ENCODE measurements around the gene DDX42.
"Not testable (repeated sequence)": the region's sequence is repeated elsewhere in the genome, so short reads cannot be mapped to it uniquely, and the experiment has no call there.

The DDX42 gene

DNA sequence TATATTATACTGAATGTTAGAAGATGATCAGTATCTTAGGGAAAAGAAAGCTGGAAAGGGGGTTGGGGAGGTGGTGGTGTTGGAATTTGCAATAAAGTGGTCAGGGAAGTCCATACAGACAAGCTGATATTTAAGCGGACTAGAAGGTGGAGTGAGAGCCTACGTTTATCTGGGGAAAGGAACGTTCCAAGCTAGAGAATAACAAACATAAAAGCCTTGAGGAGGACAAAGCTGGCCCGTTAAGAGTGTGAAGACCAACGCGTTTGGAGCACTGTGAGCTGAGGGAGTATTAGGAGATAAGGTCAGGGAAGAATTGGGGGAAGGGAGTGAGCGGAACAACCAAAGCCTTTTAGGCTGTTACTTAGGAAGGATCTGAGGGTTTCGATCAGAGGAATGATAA, 1.4 kb downstream of the DDX42 start:
- no peak for DNase-seq (ENCODE audit: low read depth)

DNA sequence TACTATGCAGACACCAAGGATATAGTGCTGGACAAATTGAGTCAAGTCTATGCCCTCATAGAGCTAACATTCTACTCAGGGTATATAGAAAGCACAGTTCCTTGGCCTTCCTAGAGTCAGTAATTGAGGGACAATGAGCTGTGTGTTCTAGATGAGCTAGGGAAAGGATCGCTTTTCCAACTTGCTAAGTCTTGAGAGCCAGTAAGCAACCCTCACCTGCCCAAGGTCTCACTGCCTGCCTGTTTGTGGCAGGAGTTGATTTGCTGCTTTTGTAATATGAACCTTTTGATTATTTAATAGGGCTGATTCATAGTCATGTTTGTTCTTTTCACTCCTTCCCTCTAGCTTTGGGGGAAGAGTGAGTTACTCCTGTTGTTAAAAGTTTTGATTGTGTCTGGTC, 6.5 kb downstream of the DDX42 start:
- DNase-seq (ENCODE audit: low read depth) = no peak

DNA sequence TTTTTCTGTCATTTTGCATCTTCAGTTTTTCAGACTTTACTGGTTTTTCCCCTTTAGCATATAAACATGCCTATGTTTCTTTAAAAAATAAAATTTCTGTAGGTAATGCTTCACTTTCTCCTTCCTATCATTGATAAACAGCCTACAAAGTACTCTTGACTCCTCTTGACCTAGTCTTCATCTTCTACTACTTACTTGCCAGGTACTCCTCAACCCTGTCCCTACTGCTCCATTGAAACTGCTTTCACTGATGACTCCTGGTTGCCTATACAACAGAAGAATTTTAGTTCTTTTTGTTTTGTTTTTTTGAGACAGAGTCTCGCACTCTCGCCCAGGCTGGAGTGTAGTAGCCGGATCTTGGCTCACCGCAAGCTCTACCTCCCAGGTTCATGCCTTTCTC, 7.0 kb downstream of the DDX42 start:
- no peak for DNase-seq (ENCODE audit: low read depth)

DNA sequence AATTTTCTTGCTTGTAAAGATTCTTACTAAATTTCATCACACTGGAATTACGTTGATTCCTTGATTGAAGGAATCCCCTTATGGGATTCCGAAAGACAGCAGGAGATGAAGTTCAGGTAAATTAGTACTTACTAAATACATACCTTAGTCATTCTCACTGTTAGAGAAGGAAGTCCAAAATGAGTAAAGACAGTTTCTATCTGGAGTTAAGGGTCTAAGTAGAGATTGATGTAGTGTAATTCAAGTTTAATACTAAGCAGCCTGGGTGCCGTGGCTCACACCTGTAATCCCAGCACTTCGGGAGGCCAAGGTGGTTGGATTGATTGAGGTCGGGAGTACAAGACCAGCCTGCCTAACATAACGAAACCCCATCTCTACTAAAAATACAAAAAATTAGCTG, 9.6 kb downstream of the DDX42 start:
- DNase-seq (ENCODE audit: low read depth) = no peak

DNA sequence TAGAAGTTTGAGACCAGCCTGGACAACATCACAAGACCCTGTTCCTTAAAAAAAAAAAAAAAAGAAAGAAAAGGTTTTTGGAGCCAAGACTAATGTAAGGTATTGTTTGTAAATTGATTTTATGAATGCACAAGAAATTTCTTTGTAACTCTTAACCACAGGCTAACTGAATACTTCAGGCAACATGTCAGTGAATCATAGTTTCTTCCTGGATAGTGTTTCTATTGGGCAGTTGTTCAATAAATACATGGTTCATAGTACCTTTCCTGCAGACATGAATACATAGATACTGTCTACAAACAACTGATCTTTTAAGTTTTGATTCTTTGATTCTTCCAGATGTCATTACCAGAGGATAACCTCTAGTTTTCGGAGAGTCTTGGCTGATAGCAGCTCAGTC, 11.6 kb downstream of the DDX42 start:
- DNase-seq (ENCODE audit: low read depth) = no peak

DNA sequence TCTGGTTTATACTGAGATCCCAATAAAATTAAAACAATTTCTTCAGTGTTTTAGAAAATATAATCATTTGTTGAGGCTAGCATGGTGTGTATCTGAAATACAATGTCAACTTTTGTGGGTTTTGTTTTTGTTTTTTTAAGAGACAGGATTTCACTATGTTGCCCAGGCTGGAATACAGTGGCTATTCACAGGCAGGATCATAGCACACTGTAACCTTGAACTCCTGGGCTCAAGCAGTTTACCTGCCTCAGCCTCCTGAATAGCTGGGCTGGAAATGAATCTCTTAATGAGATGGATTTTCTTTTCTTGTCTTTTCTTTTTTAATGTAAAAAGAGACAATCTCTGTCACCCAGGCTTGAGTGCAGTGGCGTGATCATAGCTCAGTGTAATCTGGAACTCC, 12.1 kb downstream of the DDX42 start:
- DNase-seq (ENCODE audit: low read depth) = no peak

DNA sequence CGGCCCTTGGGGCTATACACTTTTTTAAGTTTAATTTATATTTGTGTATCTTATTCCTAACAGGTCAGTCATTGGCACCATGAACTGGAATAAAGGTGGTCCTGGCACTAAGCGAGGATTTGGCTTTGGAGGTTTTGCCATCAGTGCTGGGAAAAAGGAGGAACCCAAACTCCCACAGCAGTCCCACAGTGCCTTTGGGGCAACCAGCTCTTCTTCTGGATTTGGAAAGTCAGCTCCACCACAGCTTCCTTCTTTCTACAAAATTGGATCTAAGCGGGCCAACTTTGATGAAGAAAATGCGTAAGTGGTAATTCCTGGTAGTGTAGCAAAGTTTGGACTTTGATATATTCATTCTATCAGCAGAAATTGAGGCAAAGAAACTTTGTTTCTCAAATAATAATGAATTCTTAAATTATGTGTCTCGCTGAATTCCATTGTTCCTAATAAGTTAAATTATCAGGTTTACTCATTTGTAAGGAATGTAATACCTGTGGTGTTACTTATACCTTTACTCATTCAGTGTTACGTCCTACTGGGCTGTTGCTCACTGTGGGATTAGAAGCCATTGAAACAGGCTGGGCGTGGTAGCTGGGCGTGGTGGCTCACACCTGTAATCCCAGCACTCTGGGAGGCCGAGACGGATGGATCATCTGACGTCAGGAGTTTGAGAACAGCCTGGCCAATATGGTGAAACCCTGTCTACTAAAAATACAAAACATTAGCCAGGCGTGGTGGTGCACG, 13.2 kb downstream of the DDX42 start:
- no peak for DNase-seq (ENCODE audit: low read depth)

DNA sequence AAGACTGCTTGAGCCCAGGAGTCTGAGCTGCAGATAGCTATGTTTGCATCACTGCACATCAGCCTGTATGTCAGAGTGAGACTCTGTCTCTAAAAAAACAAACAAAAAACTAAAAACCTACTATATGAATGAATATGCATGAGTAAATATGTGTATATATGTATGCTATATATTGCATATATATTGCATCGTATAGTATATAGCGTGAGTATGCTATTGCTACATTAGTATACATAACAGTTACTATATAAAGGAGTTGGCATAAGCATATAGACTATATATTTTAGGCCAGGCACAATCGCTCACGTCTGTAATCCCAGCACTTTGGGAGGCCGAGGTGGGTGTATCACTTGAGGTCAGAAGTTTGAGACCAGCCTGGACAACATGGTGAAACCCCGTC, 16.1 kb downstream of the DDX42 start:
- DNase-seq (ENCODE audit: low read depth) = no peak

DNA sequence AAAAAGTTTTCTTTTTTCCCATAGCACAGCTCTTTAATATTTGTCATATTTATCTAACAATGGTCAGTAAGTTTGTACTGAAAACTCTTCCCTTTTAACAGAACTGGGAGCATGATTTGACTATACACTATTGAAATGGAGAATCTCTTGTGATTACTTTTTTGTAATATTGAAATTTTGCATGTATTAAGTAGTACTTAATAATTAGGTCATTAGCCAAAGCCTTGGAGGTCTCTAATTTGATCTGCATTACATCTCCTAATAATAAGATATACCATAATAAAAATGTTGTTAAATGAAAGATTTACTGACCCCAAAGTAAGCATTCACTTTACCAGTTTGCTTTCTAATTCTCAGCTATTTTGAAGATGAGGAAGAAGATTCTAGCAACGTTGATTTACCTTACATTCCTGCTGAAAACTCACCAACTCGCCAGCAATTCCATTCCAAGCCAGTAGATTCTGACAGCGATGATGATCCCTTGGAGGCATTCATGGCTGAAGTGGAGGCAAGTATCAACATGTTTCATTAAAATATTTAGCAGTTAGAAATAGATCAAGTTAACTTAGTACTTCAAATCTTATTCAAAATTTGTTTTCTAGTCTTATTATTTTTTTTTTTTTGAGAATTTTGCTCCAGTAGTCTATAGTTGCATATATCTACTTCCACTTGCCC, 18.2 kb downstream of the DDX42 start:
- DNase-seq (ENCODE audit: low read depth) = no peak

DNA sequence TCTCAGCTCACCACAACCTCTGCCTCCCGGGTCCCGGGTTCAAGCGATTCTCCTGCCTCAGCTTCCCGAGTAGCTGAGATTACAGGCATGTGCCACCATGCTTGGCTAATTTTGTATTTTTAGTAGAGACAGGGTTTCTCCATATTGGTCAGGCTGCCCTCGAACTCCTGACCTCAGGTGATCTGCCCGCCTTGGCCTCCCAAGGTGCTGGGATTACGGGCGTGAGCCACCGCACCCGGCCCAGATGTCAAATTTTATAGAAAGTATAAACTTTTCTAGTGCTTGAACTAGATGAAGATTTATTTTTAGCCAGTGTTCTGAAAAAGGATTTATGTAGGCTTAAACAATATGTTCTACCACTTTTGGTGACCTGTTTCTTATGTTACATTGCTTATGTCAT, 22.4 kb downstream of the DDX42 start:
- not testable (repeated sequence) for DNase-seq (ENCODE audit: low read depth)

DNA sequence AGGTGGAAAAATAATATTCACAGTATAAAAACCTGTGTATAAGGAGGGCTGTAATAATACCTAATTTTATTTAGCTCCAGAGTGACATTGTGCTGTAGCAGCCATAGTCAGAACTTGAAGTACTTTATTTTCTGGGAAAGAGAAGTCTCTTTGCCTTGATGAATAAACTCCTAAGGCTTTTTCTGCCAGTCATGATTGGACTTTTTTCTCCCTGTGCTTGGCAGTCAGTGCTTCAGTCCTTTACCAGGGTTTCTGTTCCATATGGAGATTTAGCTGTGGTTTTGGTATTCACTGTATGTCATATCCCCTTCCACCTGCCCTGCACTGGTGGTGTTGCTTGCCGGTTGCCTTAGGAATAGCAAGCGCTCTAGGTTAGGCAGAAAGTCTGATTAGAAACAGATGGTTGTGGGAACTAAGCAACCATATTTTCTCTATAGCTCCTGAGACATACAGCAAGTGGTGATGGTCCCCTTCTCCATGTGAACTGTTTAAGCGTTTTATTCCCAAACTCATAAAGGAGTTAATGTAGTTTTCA, 24.7 kb downstream of the DDX42 start:
- DNase-seq (ENCODE audit: low read depth) = no peak

DNA sequence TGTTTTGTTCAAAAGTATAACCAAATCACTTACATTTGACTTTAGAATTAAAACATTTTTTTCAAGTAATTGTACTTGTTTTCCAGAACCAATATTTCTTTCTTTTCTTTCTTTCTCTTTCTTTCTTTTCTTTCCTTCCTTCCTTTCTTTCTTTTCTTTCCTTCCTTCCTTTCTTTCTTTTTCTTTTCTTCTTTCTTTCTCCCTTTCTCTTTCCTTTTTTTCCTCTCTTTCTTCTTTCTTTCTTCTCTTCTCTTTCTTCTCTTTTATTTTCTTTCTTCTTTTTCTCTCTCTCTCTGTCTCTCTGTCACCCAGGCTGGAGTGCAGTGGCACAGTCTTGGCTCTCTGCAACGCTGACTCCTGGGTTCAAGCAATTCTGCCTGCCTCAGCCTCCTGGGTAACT, 26.8 kb downstream of the DDX42 start:
- no peak for DNase-seq (ENCODE audit: low read depth)

DNA sequence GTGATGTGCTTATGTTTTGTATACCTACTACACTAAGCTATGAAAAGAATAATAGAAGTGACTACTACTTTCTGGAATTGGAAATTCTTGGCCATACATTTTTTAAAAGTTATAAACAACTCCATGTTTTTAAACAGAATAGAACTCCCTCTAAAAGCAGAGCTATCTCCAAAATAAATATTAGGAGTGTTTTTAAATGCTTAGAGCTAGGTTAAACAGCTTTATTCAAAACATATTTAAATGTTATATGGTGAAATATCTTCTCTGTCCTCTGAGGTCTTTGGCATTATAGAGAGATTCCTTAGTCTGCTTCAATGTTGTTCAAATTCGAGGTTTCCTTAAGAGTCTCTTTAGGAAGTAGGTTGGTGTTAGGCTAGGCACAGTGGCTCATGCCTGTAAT, 30.4 kb downstream of the DDX42 start:
- DNase-seq (ENCODE audit: low read depth) = no peak

DNA sequence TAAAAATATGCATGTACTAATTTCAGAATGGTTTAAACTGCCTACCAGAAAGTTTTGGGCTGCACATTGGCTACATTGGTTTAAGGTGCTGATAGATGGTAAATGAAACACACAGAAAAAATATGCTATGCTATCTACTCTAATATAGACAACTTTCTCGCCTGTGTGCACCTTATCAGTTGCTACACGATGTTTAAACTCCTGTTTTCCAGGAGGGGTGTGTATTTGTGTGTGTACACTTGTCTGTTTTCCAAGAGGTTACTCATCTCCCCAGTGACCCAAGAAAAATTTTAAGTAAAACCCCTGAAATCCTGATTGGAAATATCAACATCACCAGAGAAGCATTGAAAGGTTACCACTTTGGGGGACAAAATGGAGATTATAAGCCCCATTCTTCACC, 31.6 kb downstream of the DDX42 start:
- no peak for DNase-seq (ENCODE audit: low read depth)

DNA sequence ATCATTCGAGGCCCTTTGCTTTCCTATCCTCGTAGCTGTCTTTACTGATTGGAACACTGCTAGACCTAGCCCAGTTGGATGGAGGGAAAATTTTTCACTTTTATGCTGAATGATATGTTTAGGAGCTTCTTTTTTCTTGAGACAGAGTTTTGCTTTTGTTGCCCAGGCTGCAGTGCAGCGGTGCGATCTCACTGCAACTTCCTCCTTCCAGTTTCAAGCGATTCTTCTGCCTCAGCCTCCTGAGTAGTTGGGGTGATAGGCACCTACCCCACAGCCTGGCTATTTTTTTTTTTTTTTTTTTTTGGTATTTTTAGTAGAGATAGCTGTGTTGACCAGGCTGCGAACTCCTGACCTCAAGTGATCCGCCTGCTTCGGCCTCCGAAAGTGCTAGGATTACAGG, 36.0 kb downstream of the DDX42 start:
- DNase-seq (ENCODE audit: low read depth) = no peak

DNA sequence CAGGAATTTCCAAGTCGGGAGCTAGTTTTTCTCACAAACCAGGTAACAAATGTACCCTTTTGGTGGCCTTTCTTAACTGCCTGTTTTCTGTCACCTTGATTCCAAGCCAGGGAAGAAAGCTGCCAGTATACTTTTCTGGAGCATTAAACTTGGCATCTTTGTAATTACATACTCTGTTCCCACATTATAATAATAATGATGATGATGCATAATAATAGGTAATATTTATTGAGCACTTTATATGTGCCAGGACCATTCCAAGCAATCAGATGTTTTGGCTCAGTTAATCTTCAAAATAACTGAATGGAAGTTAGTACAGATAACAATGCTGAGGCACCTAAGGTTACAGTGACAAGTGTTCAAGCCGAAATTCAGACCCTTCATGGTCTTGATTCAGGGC, 42.2 kb downstream of the DDX42 start:
- DNase-seq (ENCODE audit: low read depth) = no peak

DNA sequence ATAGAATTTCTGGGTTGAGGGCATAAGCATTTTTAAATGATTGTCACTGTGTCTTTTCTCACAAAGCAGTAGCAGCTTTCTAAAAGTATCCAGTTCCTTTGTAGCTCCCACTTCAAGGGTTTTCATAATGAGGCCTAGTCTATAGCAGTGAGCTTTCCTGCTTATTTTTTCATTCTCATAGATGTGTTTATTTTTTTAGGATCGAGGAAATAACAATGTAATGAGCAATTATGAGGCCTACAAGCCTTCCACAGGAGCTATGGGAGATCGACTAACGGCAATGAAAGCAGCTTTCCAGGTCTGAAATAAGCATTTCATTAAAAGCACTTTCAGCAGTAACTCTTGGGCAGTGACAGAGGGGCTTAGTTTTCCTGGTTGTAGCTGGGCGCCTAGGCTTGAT, 42.7 kb downstream of the DDX42 start:
- DNase-seq (ENCODE audit: low read depth) = no peak

DNA sequence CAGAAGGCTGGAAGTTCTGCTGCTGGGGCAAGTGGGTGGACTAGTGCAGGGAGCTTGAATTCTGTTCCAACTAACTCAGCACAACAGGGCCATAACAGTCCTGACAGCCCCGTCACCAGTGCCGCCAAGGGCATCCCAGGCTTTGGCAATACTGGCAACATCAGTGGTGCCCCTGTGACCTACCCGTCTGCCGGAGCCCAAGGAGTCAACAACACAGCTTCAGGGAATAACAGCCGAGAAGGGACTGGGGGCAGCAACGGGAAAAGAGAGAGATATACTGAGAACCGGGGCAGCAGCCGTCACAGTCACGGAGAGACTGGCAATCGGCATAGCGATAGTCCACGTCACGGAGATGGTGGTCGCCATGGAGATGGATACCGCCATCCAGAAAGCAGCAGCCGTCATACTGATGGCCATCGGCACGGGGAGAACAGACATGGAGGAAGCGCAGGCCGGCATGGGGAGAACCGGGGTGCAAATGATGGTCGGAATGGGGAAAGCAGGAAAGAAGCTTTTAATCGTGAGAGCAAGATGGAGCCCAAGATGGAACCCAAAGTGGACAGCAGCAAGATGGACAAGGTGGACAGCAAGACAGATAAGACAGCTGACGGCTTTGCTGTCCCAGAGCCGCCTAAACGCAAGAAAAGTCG, 43.9 kb downstream of the DDX42 start:
- DNase-seq (ENCODE audit: low read depth) = no peak

DNA sequence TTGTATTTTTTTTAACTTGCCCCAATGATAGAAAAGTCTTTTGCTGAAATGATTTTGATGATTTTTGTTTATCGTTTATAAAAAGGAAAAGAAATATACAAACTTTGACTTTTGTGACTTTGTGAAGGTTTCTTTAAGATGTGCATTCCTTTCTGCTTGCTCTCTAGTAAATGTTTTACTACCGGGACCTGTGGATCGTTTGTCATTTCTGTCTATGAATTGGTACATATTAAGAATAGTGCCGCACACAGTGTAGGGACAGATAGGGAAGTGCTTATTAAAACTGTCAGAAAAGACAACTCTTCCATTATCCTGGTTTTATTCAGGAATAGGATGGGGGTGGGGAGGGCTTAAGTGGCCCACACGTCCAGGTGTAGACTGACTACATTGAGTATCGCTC, 45.2 kb downstream of the DDX42 start:
- no peak for DNase-seq (ENCODE audit: low read depth)

DNA sequence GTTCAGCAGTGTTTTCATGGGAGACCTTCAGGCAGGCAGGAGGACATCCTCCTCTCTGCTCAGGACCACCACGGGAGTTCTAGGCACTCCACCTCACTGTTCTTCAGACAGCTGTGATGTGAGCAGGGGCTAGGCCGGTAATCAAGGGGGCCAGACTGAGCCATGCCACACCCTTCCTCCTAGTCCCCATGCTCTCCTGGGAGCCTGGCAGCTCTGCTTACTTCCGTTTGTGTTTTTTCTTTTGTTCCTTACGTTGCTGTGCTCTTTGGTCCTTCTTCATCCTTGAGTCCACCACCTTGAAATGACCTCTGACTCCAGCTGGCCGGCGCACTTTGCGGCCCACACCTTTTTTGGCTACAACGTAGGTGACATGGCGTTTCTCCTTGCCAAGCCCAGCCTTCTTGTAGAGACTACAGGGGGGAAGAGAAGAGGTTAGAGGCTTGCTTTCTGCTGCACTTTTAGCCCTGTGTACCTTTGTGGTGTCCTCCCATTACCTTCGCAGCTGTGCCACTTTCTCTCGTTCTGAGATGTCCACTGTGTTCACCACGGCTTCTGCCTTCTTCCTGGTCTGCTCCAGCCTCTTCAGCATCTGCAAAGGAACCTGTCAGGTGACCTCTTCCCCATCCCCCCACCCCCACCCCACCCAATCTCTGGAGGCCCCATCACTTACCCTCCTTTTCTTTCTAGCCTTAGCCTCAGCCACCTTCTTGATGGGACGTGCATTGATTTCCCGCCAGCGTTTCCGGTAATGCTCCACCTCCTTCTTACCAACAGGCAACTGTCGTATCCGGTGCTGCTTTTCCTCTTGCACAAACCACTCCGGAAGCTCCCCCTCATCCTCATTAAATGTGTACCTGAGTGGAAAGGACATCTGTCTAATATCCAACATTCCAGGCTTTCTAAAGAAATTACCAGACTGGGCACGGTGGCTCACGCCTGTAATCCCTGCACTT, 45.9 kb downstream of the DDX42 start:
- DNase-seq (ENCODE audit: low read depth) = no peak

DNA sequence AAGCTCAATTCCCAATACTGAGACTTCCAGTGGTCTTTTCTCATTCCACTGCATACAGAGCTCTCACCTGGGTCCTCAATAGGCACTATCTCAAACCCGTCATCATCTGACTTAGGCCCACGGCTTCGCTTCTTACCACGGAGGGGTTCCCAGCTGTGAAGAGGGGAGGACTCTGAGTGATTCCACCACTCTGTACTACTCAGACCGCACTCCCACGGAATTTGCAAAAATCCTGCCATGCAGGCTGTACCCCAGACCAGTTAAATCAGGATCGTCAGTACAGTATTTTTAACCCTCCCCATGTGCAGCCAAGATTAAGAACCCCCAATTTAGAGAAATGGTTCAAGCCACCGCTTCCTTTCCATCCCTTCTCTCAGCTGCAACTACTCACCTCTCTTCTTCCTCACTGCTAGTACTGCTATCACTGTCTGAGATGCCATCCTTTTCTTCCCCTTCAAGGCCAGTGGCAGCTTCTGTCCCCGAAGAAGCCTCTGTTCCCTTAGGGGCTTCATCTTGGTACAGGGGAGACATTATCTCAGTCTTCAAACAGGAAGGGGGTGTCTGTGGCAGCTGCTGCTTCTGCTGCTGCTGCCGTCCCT, 47.1 kb downstream of the DDX42 start:
- no peak for DNase-seq (ENCODE audit: low read depth)

DNA sequence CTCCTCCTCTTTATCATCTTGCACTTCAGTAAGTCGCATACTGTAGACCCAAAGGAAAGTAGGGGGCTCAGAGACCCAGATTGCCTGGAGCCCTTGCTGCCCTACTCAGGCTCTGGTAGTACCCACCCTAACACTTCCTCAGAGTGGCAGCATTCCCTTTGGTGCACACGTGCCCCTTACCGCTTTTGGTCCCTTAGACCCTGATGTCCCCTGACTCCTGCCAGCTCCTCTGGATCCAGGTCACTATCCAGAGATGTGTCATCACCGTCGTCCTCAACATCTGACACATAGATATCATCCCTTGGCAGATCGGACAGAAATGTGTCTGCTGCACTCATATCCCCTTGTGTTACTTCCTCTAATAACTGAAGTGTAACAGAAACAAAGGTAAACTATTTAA, 47.8 kb downstream of the DDX42 start:
- DNase-seq (ENCODE audit: low read depth) = no peak

Measured in stimulated activated CD8-positive, alpha-beta memory T cell treated with anti-CD3 and anti-CD28 coated beads, Interleukin-12 subunit alpha, Interleukin-12 subunit beta, amount 100 ng/mL, for 4 hours (primary cell).